HEK293T (cell line): ENCODE results near the gene S100A8.

Experiments used
- CTCF ChIA-PET: fragments of 350-600 bp; formaldehyde crosslinking; extraction: SDS; loops from one replicate; lab custom pipeline; 2021; ENCODE audit warnings: antibody characterized with exemption, inconsistent platforms; lab: Yijun Ruan, JAX
- POLR2A ChIA-PET: fragments of 350-600 bp; formaldehyde crosslinking; extraction: SDS; loops from one replicate; lab custom pipeline; 2020; ENCODE audit warnings: antibody characterized with exemption, inconsistent platforms; lab: Yijun Ruan, JAX
- DNase-seq: peaks from one replicate; pipeline ENCODE4 v3.0.0; 2012; ENCODE audit warnings: mixed read lengths; ENCODE audit errors: extremely low spot score
- ARNT ChIP-seq: fragments of 450-650 bp; IDR thresholded peaks from 2 replicates; pipeline ENCODE4 v1.6.1; 2017; ENCODE audit warnings: mild to moderate bottlenecking
- BHLHE40 ChIP-seq: fragments of 450-650 bp; IDR thresholded peaks from 2 replicates; pipeline ENCODE4 v1.6.1; 2016; ENCODE audit warnings: mild to moderate bottlenecking, moderate library complexity, borderline replicate concordance
- CTBP1 ChIP-seq: fragments of 450-650 bp; IDR thresholded peaks from 2 replicates; pipeline ENCODE4 v1.6.1; 2016; ENCODE audit warnings: borderline replicate concordance
- ELF4 ChIP-seq: fragments of 450-650 bp; IDR thresholded peaks from 2 replicates; pipeline ENCODE4 v1.6.1; 2017; ENCODE audit warnings: antibody characterized with exemption
- FOXA1 ChIP-seq: fragments of 450-650 bp; IDR thresholded peaks from 2 replicates; pipeline ENCODE4 v1.6.1; 2016; ENCODE audit warnings: mild to moderate bottlenecking
- FOXK2 ChIP-seq: fragments of 450-650 bp; IDR thresholded peaks from 2 replicates; pipeline ENCODE4 v1.6.1; 2016; ENCODE audit warnings: mild to moderate bottlenecking
- FOXM1 ChIP-seq: fragments of 450-650 bp; IDR thresholded peaks from 2 replicates; pipeline ENCODE4 v1.6.1; 2017; ENCODE audit warnings: mild to moderate bottlenecking, borderline replicate concordance
- HDGF ChIP-seq: fragments of 450-650 bp; IDR thresholded peaks from 2 replicates; pipeline ENCODE4 v1.6.1; 2017; ENCODE audit warnings: antibody characterized with exemption, borderline replicate concordance
- L3MBTL2 ChIP-seq: fragments of 450-650 bp; conservative IDR thresholded peaks from 2 replicates; pipeline ENCODE4 v1.6.1; 2016; ENCODE audit warnings: mild to moderate bottlenecking
- LEF1 ChIP-seq: fragments of 450-650 bp; IDR thresholded peaks from 2 replicates; pipeline ENCODE4 v1.6.1; 2017; ENCODE audit warnings: mild to moderate bottlenecking, borderline replicate concordance
- NFRKB ChIP-seq: fragments of 450-650 bp; IDR thresholded peaks from 2 replicates; pipeline ENCODE4 v1.6.1; 2016; ENCODE audit warnings: mild to moderate bottlenecking, moderate library complexity
- SP1 ChIP-seq: fragments of 450-650 bp; IDR thresholded peaks from 2 replicates; pipeline ENCODE4 v1.6.1; 2017
- SUZ12 ChIP-seq: fragments of 450-650 bp; IDR thresholded peaks from 2 replicates; pipeline ENCODE4 v1.6.1; 2016; ENCODE audit warnings: mild to moderate bottlenecking
- TARDBP ChIP-seq: fragments of 450-650 bp; IDR thresholded peaks from 2 replicates; pipeline ENCODE4 v1.6.1; 2016
- ZNF384 ChIP-seq: fragments of 450-650 bp; IDR thresholded peaks from 2 replicates; pipeline ENCODE4 v1.6.1; 2016
- TF ChIP-seq, protein P1 (sequence below): fragments of 450-650 bp; IDR thresholded peaks from 2 replicates; pipeline ENCODE4 v1.6.1; 2016

The S100A8 gene

GRCh38 chr1:153432874-153433681, 42.2 kb upstream of the S100A8 start:
- ChIA-PET CTCF (interaction anchor here (0.7 kb wide), 1 partner anchor 182 kb away, joined by 3 read pairs; no protein-coding TSS in a partner anchor), POLR2A (no interaction called here)
- no peak for DNase-seq
- TF ChIP-seq BHLHE40 (no peak), LEF1 (no peak), ZNF384 (no peak)
- TF ChIP-seq, protein P1, sequence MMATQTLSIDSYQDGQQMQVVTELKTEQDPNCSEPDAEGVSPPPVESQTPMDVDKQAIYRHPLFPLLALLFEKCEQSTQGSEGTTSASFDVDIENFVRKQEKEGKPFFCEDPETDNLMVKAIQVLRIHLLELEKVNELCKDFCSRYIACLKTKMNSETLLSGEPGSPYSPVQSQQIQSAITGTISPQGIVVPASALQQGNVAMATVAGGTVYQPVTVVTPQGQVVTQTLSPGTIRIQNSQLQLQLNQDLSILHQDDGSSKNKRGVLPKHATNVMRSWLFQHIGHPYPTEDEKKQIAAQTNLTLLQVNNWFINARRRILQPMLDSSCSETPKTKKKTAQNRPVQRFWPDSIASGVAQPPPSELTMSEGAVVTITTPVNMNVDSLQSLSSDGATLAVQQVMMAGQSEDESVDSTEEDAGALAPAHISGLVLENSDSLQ, result no peak

- ChIA-PET CTCF (no interaction called here), POLR2A (no interaction called here)
- no peak for DNase-seq
- no peak for TF ChIP-seq FOXM1
- TF ChIP-seq CTBP1, result no peak
- TF ChIP-seq NFRKB, result no peak
- TF ChIP-seq SP1, result no peak
- TF ChIP-seq FOXK2, result no peak
These were observed 41.1 kb upstream of the S100A8 start for GRCh38 chr1:153431928-153432327.

- DNase-seq, result no peak
- ChIA-PET POLR2A (no interaction called here), CTCF (no interaction called here)
- TF ChIP-seq FOXK2 (no peak), LEF1 (no peak), FOXA1 (no peak), SUZ12 (no peak), FOXM1 (no peak), L3MBTL2 (no peak), ELF4 (no peak), CTBP1 (no peak), HDGF (no peak)
- TF ChIP-seq, protein P1, result no peak
These were observed 40.6 kb upstream of the S100A8 start for GRCh38 chr1:153431427-153431826.

- TF ChIP-seq ELF4, result no peak
- no peak for TF ChIP-seq ZNF384
- no peak for TF ChIP-seq TARDBP
- no peak for TF ChIP-seq SUZ12
- TF ChIP-seq L3MBTL2, result no peak
- no peak for TF ChIP-seq FOXM1
- no peak for TF ChIP-seq FOXA1
- TF ChIP-seq HDGF, result no peak
- TF ChIP-seq ARNT, result no peak
- no peak for TF ChIP-seq NFRKB
- no peak for TF ChIP-seq BHLHE40
- ChIA-PET CTCF (interaction anchor here (0.7 kb wide), 1 partner anchor 19 kb away, joined by 3 read pairs; no protein-coding TSS in a partner anchor), POLR2A (no interaction called here)
- DNase-seq, result no peak
These were observed 40.1 kb upstream of the S100A8 start for GRCh38 chr1:153431002-153431401.

GRCh38 chr1:153430561-153430960, 39.7 kb upstream of the S100A8 start:
- CTCF ChIA-PET, result interaction anchor here (0.7 kb wide), 1 partner anchor 20 kb away, joined by 3 read pairs; no protein-coding TSS in a partner anchor

DNA sequence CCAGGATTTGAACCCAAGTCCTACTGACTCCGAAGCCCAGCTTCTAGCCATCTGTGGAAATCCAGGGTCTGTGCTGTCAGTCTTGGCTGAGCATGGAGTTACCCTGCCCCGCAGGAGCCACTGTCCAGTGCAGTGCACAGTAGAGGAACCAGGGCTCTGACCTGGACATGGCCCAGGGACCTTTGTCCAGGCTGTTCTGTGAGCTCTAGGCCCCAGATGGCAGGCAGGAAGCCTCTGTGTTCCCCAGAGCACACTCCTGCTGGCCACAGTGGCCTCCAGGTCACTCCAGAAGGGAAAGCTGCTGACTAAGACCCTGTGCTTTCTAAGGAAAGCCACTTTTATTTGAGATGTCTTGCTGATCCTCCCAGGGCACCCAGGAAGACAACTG, 39.3 kb upstream of the S100A8 start:
- no peak for TF ChIP-seq FOXA1
- no peak for TF ChIP-seq SUZ12
- TF ChIP-seq, protein P1, result no peak
- TF ChIP-seq NFRKB, result no peak
- TF ChIP-seq BHLHE40, result no peak
- no peak for TF ChIP-seq ZNF384
- TF ChIP-seq TARDBP, result no peak
- TF ChIP-seq CTBP1, result no peak
- no peak for TF ChIP-seq SP1
- no peak for TF ChIP-seq FOXM1
- TF ChIP-seq LEF1, result no peak
- no peak for TF ChIP-seq ARNT
- no peak for TF ChIP-seq ELF4
- TF ChIP-seq FOXK2, result no peak
- no peak for TF ChIP-seq HDGF
- no peak for TF ChIP-seq L3MBTL2
- ChIA-PET POLR2A (no interaction called here), CTCF (interaction anchor here (0.7 kb wide), 1 partner anchor 20 kb away, joined by 3 read pairs; no protein-coding TSS in a partner anchor)
- DNase-seq, result no peak

More at GRCh38 chr1:153430561-153430960, 39.7 kb upstream of the S100A8 start:
- POLR2A ChIA-PET, result no interaction called here
- TF ChIP-seq, protein P1, result no peak
- TF ChIP-seq FOXK2 (no peak), L3MBTL2 (no peak), SP1 (no peak), SUZ12 (no peak), FOXA1 (no peak), ELF4 (no peak), ZNF384 (no peak)
- DNase-seq, result no peak
